Measurements from ENCODE around the gene ZFP64.

DNA sequence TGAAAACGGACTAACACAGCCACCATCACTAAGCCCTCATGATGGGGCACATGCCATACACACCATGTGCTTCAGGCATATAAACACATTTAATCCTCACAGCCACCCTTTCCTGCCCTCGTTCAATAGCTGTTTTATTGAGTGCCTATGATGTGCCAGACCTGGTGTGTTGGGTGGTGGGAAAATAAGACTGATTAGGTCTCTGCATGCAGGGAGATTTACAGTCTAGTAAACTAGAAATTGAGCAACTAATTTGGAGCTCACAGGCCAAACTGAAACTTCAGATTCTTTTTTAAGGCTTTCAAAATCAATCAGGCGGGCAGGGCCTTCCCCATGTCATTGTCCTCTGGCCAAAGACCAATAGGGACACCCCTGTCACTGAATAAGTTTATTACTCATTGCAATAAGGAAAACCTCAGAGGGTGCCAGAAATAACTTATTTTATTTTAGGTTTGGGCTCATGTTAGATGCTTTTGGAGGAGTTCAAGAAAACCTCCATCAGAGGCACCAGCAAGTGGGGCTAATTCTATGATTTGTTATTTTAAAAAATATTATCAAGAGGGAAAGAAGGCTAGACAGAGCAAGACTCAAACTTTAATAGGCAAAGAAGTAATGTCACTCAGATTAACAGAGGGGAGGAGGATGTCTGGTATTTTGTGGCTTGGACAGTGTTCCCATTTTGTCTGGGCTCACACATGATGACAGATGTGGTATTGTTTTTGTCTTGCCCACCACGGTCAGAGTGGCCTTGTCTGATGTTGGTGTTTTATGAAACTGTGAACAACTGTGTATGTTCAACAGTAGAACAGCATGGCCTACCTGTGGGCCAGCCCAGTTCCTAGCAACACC is 12.0 kb downstream of the ZFP64 start:
- TF ChIP-seq POLR2A (IDR thresholded peaks at IDR 0.05), result no peak
- TF ChIP-seq, protein P1, sequence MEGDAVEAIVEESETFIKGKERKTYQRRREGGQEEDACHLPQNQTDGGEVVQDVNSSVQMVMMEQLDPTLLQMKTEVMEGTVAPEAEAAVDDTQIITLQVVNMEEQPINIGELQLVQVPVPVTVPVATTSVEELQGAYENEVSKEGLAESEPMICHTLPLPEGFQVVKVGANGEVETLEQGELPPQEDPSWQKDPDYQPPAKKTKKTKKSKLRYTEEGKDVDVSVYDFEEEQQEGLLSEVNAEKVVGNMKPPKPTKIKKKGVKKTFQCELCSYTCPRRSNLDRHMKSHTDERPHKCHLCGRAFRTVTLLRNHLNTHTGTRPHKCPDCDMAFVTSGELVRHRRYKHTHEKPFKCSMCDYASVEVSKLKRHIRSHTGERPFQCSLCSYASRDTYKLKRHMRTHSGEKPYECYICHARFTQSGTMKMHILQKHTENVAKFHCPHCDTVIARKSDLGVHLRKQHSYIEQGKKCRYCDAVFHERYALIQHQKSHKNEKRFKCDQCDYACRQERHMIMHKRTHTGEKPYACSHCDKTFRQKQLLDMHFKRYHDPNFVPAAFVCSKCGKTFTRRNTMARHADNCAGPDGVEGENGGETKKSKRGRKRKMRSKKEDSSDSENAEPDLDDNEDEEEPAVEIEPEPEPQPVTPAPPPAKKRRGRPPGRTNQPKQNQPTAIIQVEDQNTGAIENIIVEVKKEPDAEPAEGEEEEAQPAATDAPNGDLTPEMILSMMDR (IDR thresholded peaks at IDR 0.05 in 8 of 11, conservative IDR thresholded peaks at IDR 0.05 in 3 of 11), result no peak
- TF ChIP-seq POLR2AphosphoS5 (IDR thresholded peaks at IDR 0.05), result no peak
